Measurements from ENCODE around the gene RNU6-9. TPM values are rescaled to one million over a fixed set of nuclear protein-coding genes. Genes with fewer than 3 reads are reported as not detected.
"Not testable (repeated sequence)": the region's sequence is repeated elsewhere in the genome, so short reads cannot be mapped to it uniquely, and the experiment has no call there.

The RNU6-9 gene
- total and polyA plus RNA-seq, 4 donors, result not detected

GRCh38 chr19:852136-853013, 40.9 kb upstream of the RNU6-9 start, which contains the start of gene ELANE:
Gene ELANE (plus strand): TSS chr19:852303. CDS start chr19:852329, 26 bp downstream.
- Histone ChIP-seq H3K27me3 (ENCODE audit: control insufficient read depth, insufficient read depth, low read length) (peaks cover 20% of the 10 kb centered on the region), H3K9me3 (ENCODE audit: control insufficient read depth, insufficient read depth, low read length) (no peaks in the 10 kb centered on the region), H3K36me3 (ENCODE audit: control insufficient read depth, insufficient read depth, low read length) (no peaks in the 10 kb centered on the region), H3K4me3 (ENCODE audit: low read depth, low read length) (no peak within 1 kb of the TSS), H3K4me1 (ENCODE audit: control insufficient read depth, insufficient read depth, low read length) (peaks cover 12% of the 10 kb centered on the region), H3K27ac (ENCODE audit: low read depth, low read length) (no peak within 1 kb of the TSS)
- no peak for DNase-seq (ENCODE audit: low read depth in 4 of 6, low spot score in 6 of 6)
- 57% methylated on average over 34 of the region's 55 CpGs for WGBS (ENCODE audit: insufficient coverage)

DNA sequence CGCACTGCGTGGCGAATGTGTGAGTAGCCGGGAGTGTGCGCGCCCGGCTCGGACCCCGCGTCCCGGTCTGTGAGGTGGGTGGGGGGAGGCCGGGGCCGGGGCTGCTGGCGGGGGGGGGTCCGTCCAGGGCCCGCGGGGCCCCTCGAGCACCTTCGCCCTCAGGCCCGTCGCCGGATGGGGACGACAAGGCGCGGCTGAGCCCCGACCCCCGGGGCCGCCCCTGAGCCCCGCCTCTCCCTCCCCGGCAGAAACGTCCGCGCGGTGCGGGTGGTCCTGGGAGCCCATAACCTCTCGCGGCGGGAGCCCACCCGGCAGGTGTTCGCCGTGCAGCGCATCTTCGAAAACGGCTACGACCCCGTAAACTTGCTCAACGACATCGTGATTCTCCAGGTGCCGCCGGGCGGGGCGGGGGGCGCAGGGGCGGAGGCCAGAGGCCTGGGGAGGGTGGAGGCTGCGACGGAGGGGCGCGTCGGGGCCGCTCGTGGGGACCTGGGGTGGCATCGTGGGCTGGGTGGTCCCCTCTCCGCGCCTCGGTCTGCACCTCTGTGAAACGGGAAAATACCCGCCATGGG, 40.2 kb upstream of the RNU6-9 start:
- Histone ChIP-seq H3K27ac (ENCODE audit: low read depth, low read length) (no peak overlapping the region), H3K4me1 (ENCODE audit: control insufficient read depth, insufficient read depth, low read length) (peaks cover 8% of the 10 kb centered on the region), H3K27me3 (ENCODE audit: control insufficient read depth, insufficient read depth, low read length) (peaks cover 14% of the 10 kb centered on the region), H3K36me3 (ENCODE audit: control insufficient read depth, insufficient read depth, low read length) (no peaks in the 10 kb centered on the region), H3K9me3 (ENCODE audit: control insufficient read depth, insufficient read depth, low read length) (no peaks in the 10 kb centered on the region), H3K4me3 (ENCODE audit: low read depth, low read length) (no peak overlapping the region)
- DNase-seq (ENCODE audit: low read depth in 4 of 6, low spot score in 6 of 6), result no peak
- WGBS (ENCODE audit: insufficient coverage), result 18% methylated on average over 58 of the region's 67 CpGs

GRCh38 chr19:853614-854220, 39.6 kb upstream of the RNU6-9 start:
- not testable (repeated sequence) for H3K27ac ChIP-seq (ENCODE audit: low read depth, low read length); H3K4me3 ChIP-seq (ENCODE audit: low read depth, low read length); H3K4me1 ChIP-seq (ENCODE audit: control insufficient read depth, insufficient read depth, low read length); H3K36me3 ChIP-seq (ENCODE audit: control insufficient read depth, insufficient read depth, low read length); DNase-seq (ENCODE audit: low read depth in 4 of 6, low spot score in 6 of 6); H3K9me3 ChIP-seq (ENCODE audit: control insufficient read depth, insufficient read depth, low read length)
- WGBS (ENCODE audit: insufficient coverage), result 100% methylated on average over 1 of the region's 17 CpGs
- peaks cover 15% of the 10 kb centered on the region for H3K27me3 ChIP-seq (ENCODE audit: control insufficient read depth, insufficient read depth, low read length)

- 100% methylated on average over 3 of the region's 6 CpGs for WGBS (ENCODE audit: insufficient coverage)
- Histone ChIP-seq H3K4me3 (ENCODE audit: low read depth, low read length) (no peak overlapping the region), H3K27me3 (ENCODE audit: control insufficient read depth, insufficient read depth, low read length) (peaks cover 24% of the 10 kb centered on the region), H3K27ac (ENCODE audit: low read depth, low read length) (no peak overlapping the region), H3K36me3 (ENCODE audit: control insufficient read depth, insufficient read depth, low read length) (no peaks in the 10 kb centered on the region), H3K4me1 (ENCODE audit: control insufficient read depth, insufficient read depth, low read length) (peaks cover 10% of the 10 kb centered on the region), H3K9me3 (ENCODE audit: control insufficient read depth, insufficient read depth, low read length) (no peaks in the 10 kb centered on the region)
- no peak for DNase-seq (ENCODE audit: low read depth in 4 of 6, low spot score in 6 of 6)
Observed at GRCh38 chr19:854549-854948, 38.7 kb upstream of the RNU6-9 start.

GRCh38 chr19:855142-855541, 38.1 kb upstream of the RNU6-9 start:
- DNase-seq (ENCODE audit: low read depth in 4 of 6, low spot score in 6 of 6), result no peak
- peaks cover 10% of the 10 kb centered on the region for H3K4me1 ChIP-seq (ENCODE audit: control insufficient read depth, insufficient read depth, low read length)
- H3K36me3 ChIP-seq (ENCODE audit: control insufficient read depth, insufficient read depth, low read length), result no peaks in the 10 kb centered on the region
- WGBS (ENCODE audit: insufficient coverage), result 87% methylated on average over 9 of the region's 12 CpGs
- peaks cover 30% of the 10 kb centered on the region for H3K27me3 ChIP-seq (ENCODE audit: control insufficient read depth, insufficient read depth, low read length)
- H3K27ac ChIP-seq (ENCODE audit: low read depth, low read length), result no peak overlapping the region
- no peaks in the 10 kb centered on the region for H3K9me3 ChIP-seq (ENCODE audit: control insufficient read depth, insufficient read depth, low read length)
- no peak overlapping the region for H3K4me3 ChIP-seq (ENCODE audit: low read depth, low read length)

- Histone ChIP-seq H3K36me3 (ENCODE audit: control insufficient read depth, insufficient read depth, low read length) (no peaks in the 10 kb centered on the region), H3K4me3 (ENCODE audit: low read depth, low read length) (no peak overlapping the region), H3K27ac (ENCODE audit: low read depth, low read length) (no peak overlapping the region), H3K4me1 (ENCODE audit: control insufficient read depth, insufficient read depth, low read length) (peaks cover 6% of the 10 kb centered on the region), H3K27me3 (ENCODE audit: control insufficient read depth, insufficient read depth, low read length) (peaks cover 33% of the 10 kb centered on the region), H3K9me3 (ENCODE audit: control insufficient read depth, insufficient read depth, low read length) (no peaks in the 10 kb centered on the region)
- WGBS (ENCODE audit: insufficient coverage), result 73% methylated on average over 40 of the region's 40 CpGs
- DNase-seq (ENCODE audit: low read depth in 4 of 6, low spot score in 6 of 6), result no peak
Observed at GRCh38 chr19:855566-856120, 37.6 kb upstream of the RNU6-9 start.

- H3K4me1 ChIP-seq (ENCODE audit: control insufficient read depth, insufficient read depth, low read length), result peaks cover 10% of the 10 kb centered on the region
- no peak for DNase-seq (ENCODE audit: low read depth in 4 of 6, low spot score in 6 of 6)
- WGBS (ENCODE audit: insufficient coverage), result 49% methylated on average over 2 of the region's 9 CpGs
- H3K27ac ChIP-seq (ENCODE audit: low read depth, low read length), result no peak overlapping the region
- peaks cover 38% of the 10 kb centered on the region for H3K27me3 ChIP-seq (ENCODE audit: control insufficient read depth, insufficient read depth, low read length)
- no peaks in the 10 kb centered on the region for H3K36me3 ChIP-seq (ENCODE audit: control insufficient read depth, insufficient read depth, low read length)
- H3K9me3 ChIP-seq (ENCODE audit: control insufficient read depth, insufficient read depth, low read length), result no peaks in the 10 kb centered on the region
- no peak overlapping the region for H3K4me3 ChIP-seq (ENCODE audit: low read depth, low read length)
Observed at GRCh38 chr19:858284-858683, 35.0 kb upstream of the RNU6-9 start.

- no peak within 1 kb of the TSS for H3K4me3 ChIP-seq (ENCODE audit: low read depth, low read length)
- DNase-seq (ENCODE audit: low read depth in 4 of 6, low spot score in 6 of 6), result no peak
- 46% methylated on average over 17 of the region's 24 CpGs for WGBS (ENCODE audit: insufficient coverage)
- peaks cover 40% of the 10 kb centered on the region for H3K27me3 ChIP-seq (ENCODE audit: control insufficient read depth, insufficient read depth, low read length)
- H3K9me3 ChIP-seq (ENCODE audit: control insufficient read depth, insufficient read depth, low read length), result no peaks in the 10 kb centered on the region
- no peak within 1 kb of the TSS for H3K27ac ChIP-seq (ENCODE audit: low read depth, low read length)
- H3K4me1 ChIP-seq (ENCODE audit: control insufficient read depth, insufficient read depth, low read length), result peaks cover 10% of the 10 kb centered on the region
- peaks cover 3% of the 10 kb centered on the region for H3K36me3 ChIP-seq (ENCODE audit: control insufficient read depth, insufficient read depth, low read length)
Observed at GRCh38 chr19:858868-859843, 34.1 kb upstream of the RNU6-9 start, which contains the start of gene CFD. Gene CFD (plus strand): TSS chr19:859664. CDS start chr19:859690, 26 bp downstream.

Measured in spinal cord (tissue), 10 donors.